K562 (cell line): ENCODE data around the gene BST1. TPM values are rescaled to one million over a fixed set of nuclear protein-coding genes. Genes with fewer than 3 reads are reported as not detected.

ENCODE experiments used
- CEBPB ChIP-seq: fragments of 450-650 bp; IDR thresholded peaks from 2 replicates; pipeline ENCODE4 v1.6.1; 2016; ENCODE audit warnings: missing genetic modification characterization, missing compliant biosample characterization
- HMG20A ChIP-seq: fragments of 450-650 bp; formaldehyde crosslinking; conservative IDR thresholded peaks from 2 replicates; pipeline ENCODE4 v1.4.0; 2020; ENCODE audit warnings: mild to moderate bottlenecking, mixed read lengths
- HMG20B ChIP-seq: fragments of 250-450 bp; sonication (Bioruptor Pico); IDR thresholded peaks from 2 replicates; pipeline ENCODE4 v1.5.0; 2021; ENCODE audit warnings: mild to moderate bottlenecking
- MNT ChIP-seq, 2 experiments: fragments of 450-650 bp; conservative IDR thresholded peaks; 2 replicates each; pipeline ENCODE4 v1.6.1; 2017; ENCODE audit warnings: mild to moderate bottlenecking in 2 of 2, moderate library complexity in 2 of 2
- SIX5 ChIP-seq, 2 experiments: IDR thresholded peaks; 2 replicates each; pipeline ENCODE4 v1.6.1; 2011; ENCODE audit warnings: low read length in 2 of 2, borderline replicate concordance in 1 of 2, low read depth in 1 of 2, mild to moderate bottlenecking in 1 of 2, moderate library complexity in 1 of 2; ENCODE audit not compliant: insufficient read depth in 1 of 2
- TFAM ChIP-seq: fragments of 250-450 bp; sonication (Bioruptor Pico); conservative IDR thresholded peaks from 2 replicates; pipeline ENCODE4 v1.5.0; 2021; ENCODE audit warnings: mild to moderate bottlenecking, moderate library complexity
- ZBTB40 ChIP-seq, 2 experiments: fragments of 450-650 bp in 1 of 2; sonication (generic) in 1 of 2; formaldehyde crosslinking in 1 of 2; IDR thresholded peaks; 2 replicates each; pipeline versions ENCODE4 v1.7.1 to v1.9.0; 2016 to 2022; ENCODE audit warnings: inconsistent platforms in 1 of 2, mild to moderate bottlenecking in 1 of 2, missing genetic modification reagents in 1 of 2
- ZC3H11A ChIP-seq: IDR thresholded peaks from 2 replicates; pipeline ENCODE4 v1.6.1; 2012; ENCODE audit warnings: low read depth, low read length, improper control_type of control experiment
- ZNF449 ChIP-seq: fragments of 250-450 bp; sonication (Bioruptor Pico); IDR thresholded peaks from 2 replicates; pipeline ENCODE4 v1.8.0; 2022; ENCODE audit warnings: moderate library complexity, mild to moderate bottlenecking, inconsistent platforms
- polyA plus RNA-seq, 8 experiments: library from polyadenylated mRNA; depleted of rRNA in 4 of 8; stranded (reverse) in 5 of 8; unstranded in 3 of 8; fragments of >200 nt; fragmentation: Nextera tagmentation in 2 of 8; fragmentation: Illumina TruSeq in 1 of 8; extraction: Ambion mirVana in 2 of 8; extraction: Trizol in 1 of 8; gene quantifications; 2 replicates each; pipeline versions ENCODE4 v1.2.1 to v1.2.3, GENCODE V29; 2011 to 2014; ENCODE audit warnings: inconsistent platforms in 1 of 8, missing spikeins in 1 of 8
- total RNA-seq, 7 experiments: library from RNA; depleted of rRNA in 6 of 7; stranded (reverse); fragments of >200 nt in 6 of 7; fragmentation: Illumina TruSeq in 2 of 7; extraction: Trizol in 2 of 7; gene quantifications; 2 replicates each; pipeline versions ENCODE4 v1.2.1 to v1.2.3, GENCODE V29; 2011 to 2021; ENCODE audit warnings: low replicate concordance in 1 of 7

The BST1 gene
- total and polyA plus RNA-seq, 9 of the 15 experiments (the other 6 are each of a cell fraction or from before 2014, with no cell fraction given): 0.04 to 0.38 (median 0.07) TPM; not detected in 6

- TF ChIP-seq ZBTB40 (IDR thresholded peaks at IDR 0.05): 0 out of 2 replicates have a peak, but pooled peaks have one; percentile 13
- TF ChIP-seq ZBTB40 (CRISPR knock-in tag; IDR thresholded peaks at IDR 0.05): no peak
- no peak for TF ChIP-seq HMG20B (CRISPR knock-in tag)
- no peak for TF ChIP-seq HMG20A (CRISPR knock-in tag)
- peak in 1 of 2 experiments; percentile 48; a peak in 1 of 4 replicates for TF ChIP-seq MNT (conservative IDR thresholded peaks at IDR 0.05)
- TF ChIP-seq SIX5 (IDR thresholded peaks at IDR 0.05; ENCODE audit: borderline replicate concordance in 1 of 2, insufficient read depth in 1 of 2, low read depth in 1 of 2, low read length in 2 of 2): no peak
- TF ChIP-seq TFAM (CRISPR knock-in tag): no peak
- TF ChIP-seq ZC3H11A: no peak
- peak; percentile 62 for TF ChIP-seq CEBPB
- no peak for TF ChIP-seq ZNF449 (CRISPR knock-in tag)
These were observed 48.8 kb upstream of the BST1 start (continued) for GRCh38 chr4:15653864-15654592.
